SKM-1 (cell line): Measurements from ENCODE around the gene ROR2.
"Not testable (repeated sequence)": the region's sequence is repeated elsewhere in the genome, so short reads cannot be mapped to it uniquely, and the experiment has no call there.

Experiments
- DNase-seq: peaks from one replicate; lab custom pipeline; 2025; ENCODE audit not compliant: unreplicated experiment; lab: John Stamatoyannopoulos, UW

The ROR2 gene

DNA sequence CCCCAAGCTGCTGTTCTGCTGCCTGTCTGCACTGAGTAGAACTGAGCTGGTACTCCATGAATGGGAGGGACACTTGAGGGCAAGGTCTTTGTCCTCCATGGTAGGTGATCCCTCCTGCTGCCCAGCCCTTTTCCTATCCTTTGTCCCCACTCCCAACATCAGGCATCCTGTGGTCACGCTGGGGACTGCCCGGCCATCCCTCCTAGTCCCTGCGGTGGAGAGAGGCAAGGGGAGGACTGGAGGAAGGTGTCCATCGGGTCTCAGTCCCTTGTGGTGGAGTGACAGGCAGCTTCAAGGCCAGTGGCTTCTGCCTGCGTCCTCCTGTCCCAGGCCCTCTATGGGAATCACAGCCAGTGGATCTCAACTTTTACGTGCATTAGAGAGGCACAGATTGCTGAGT, 25.9 kb downstream of the ROR2 start:
- no peak for DNase-seq

DNA sequence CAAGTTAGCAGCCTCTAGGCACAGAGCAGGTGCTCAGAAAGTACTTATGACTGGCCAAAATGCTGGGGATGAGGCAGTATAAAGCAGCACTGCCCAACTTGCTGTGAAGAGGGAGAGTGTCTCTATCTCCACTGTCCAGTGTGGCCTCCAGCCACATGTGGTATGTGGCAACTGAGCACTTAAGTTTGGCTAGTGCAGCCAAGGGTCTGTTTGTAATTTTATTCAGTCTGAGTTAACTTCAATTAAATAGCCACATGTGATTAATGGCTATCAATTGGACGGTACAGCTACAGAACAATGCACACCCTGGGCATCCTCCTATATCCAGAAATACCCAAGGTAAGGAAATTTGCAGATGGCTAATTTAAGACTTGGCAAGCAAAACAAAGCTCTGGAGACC, 26.9 kb downstream of the ROR2 start:
- no peak for DNase-seq

DNA sequence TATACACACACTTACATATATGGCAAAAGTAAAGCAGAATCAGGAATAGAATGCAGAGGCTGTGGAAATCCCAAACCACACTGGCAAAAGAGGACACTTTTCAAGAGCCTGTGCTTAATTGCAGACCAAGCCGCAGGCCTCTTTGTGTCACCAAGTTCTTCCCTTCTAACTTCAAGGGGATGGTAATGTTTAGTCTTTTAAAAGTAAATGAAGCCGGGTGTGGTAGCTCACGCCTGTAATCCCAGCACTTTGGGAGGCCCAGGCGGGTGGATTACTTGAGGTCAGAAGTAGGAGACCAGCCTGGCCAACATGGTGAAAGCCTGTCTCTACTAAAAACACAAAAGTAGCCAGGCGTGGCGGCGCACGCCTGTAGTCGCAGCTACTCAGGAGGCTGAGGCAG, 28.7 kb downstream of the ROR2 start:
- no peak for DNase-seq

DNA sequence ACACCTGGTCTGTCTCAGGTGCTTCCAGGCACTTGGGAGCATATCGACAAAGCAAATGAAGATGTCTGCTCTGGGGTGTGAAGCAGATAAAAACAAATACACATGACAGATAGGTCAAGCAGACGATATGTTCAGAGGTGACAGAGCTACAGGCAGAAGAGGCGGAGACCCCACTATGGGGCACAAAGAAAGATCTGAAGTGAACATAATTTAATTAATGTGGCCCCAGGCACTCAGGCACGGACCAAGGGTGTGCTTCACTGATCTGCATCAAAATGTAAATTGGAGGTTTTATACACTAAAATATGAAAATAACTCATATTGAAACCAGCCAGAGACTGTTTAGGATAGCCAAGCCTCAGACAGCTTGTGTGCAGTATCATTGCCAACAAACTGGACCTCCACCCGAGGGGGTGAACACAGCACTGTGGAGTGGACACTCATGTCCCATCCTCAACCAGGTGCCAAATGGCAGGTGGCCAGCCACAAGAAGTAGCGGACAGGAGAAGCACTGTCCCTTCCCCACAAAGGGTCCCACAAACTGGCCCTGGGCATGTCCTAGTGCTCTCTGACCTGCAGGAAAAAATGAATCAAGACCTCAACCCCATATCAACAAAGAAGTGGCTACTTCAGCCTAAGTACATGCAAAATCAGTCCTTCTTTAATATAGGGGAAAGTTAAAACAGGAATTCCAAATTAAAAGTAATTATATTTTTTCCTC, 29.2 kb downstream of the ROR2 start:
- DNase-seq, result no peak

DNA sequence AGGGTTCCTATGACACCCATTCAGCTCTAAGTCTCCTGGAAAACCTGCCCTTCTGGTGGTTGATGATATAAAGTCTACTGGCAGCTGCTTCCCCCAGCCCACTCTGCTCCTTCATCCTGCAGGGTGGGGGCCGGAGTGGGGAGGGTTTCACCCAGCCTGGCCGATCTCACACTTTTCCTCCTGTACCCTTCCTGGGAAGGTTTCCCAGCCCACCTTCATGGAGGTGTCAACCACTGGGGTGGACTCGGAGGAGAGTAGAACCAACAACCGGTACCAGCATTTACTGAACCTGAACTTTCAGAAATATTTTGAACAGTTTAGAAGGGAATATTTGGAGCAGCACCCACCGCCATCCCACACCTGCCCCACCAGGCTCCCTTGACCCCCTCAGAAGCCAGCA, 30.4 kb downstream of the ROR2 start:
- DNase-seq, result no peak

DNA sequence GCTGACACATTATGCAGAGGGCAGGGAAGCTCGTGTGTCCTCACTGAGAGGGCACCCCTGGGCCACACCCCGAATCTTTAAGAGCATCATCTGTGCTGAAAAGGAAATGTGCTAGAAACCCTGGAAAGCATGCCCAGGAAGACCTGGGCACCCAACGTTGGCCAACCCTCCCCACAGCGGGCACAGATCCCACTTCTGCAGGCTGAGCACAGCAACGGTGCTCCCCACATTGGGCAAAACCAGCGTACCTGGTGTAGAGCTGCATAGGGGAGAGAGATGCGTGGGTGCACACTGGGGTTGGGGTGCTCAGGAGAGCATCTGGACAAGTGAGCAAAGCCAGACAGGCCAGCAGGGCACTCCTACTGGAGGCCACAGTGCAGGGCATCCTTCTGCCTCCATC, 32.6 kb downstream of the ROR2 start:
- no peak for DNase-seq

DNA sequence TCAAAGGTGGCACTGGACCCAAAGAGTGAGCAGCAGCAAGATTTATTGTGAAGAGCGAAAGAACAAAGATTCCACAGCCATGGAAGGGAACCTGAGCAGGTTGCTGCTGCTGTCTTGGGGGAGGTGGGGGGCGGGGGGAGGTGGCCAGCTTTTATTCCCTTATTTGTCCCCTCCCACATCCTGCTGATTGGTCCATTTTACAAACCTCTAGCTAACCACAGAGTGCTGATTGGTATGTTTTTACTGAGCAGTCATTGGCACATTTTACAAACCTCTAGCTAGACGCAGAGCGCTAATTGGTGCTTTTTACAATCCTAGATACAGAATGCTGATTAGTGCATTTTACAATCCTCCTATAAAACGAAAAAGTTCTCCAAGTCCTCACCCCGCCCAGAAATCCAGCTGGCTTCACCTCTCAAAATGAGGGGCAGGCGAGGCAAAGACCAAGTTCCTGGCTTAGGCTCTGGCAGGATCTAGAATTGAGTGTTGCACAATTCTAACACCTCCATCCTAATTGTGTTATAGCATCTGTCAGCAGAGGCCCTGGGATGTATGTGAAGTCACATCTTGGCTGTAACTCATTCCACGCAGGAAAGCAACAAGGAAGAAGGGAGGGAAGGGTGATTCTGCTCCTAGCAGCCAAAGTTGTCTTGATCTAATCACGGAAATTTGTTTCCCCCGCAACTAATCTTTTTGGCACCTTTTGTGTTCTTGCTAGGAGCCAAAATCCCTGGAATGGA, 34.3 kb downstream of the ROR2 start:
- DNase-seq, result no peak

DNA sequence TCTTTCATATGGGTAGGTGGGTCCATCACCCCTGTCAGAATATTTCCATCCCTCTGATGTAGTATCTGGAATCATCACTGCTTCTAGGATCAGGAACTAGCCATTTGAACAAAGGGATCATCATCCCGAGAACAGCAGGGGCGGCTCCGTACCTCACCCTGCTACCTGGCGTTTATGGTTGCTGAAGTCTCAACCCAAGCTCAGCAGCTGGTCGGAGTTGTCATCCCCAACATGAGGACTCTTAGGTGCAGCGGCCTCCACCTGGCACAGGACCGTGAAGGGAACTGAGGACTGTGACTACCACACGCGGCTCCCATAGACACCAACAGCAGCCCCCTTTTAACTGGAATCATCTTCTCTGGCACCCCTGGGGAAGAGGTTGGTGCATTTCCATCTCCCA, 35.1 kb downstream of the ROR2 start:
- no peak for DNase-seq

DNA sequence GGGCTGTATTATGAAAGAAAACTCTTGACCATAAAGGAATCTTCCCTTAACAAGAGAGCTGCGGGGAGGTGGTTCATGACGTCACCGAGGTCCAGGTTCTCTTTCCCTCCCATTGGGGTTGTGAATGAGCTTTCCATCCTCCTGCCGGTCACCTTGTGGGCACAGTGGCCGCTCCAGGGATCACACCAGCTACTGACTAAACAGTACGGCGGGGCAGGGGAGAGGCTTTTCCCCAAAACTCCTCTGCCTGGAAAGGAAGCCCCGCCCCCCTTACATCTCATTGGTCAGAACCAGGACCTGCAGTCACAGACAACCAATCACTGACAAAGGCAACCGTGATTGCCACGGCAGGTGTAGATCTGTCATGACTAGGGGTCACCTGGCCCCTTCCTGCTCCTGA, 35.6 kb downstream of the ROR2 start:
- DNase-seq, result no peak

DNA sequence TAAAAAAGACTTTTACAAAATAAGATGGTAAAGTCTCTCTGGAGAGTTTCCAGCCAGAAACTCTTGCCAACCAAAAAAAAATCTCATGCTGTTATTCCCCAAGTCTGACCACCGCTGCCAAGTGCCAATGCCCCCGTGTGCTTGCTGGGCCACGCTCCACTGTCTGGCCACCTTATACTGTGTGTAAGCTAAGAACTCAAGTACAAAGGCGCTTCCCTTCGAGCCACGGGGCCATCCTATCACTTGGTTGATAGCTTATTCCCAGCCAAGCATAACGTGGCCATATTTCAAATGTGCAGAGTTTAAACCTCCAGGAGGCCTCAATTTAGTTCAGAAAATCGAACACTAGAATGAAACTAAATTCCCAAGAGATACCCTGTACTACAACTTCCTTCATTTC, 36.0 kb downstream of the ROR2 start:
- DNase-seq, result no peak

DNA sequence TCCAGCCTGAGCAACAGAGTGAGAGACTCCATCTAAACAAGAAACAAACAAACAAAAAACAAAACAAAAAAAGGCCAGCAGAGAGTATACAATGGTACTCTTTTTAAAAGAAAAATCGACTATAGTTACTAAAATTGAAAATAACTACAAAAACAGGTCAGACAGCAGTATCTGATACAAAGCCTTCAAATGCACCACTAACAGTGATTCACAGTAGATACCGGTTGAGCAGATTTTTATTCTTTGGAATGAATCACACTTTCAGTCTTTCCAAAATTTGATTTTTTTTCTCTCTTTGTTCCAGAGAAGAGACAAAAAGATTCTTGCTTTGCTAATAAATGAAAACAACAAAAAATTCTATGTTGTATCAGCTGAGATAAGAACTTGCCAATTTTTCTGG, 36.9 kb downstream of the ROR2 start:
- DNase-seq, result no peak

DNA sequence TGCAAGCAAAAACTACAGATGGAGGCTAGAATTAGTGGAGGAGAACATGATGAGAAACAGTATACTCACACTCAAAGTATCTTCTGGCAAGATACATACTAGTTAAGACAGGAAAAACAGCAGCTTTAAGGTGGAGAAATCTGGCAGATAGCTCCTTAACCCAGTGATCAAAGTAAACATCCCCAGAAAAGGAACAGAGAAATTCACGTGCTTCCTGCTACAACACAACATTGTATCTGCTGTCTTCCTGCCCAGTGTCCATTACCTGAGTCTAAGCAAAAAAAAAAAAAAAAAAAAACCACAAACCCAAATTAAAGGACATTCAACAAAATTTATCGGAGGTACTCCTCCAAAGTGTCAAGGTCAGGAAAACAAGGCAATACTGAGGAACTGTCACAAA, 38.4 kb downstream of the ROR2 start:
- DNase-seq, result no peak

DNA sequence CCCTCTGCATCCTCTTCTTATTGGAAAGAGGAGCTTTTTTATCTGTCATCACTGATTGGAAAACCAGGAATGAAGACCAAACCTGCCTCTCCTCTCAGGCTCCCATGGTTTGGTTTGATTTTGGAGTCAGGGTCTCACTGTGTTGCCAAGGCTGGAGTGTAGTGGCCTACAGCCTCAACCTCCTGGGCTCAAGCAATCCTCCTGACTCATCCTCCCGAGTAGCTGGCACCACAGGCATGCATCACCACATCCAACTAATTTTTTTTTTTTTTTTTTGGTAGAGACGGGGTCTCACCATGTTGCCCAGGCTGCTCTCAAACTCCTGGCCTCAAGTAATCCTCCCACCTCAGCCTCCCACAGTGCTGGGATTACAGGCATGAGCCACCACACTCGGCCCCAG, 40.8 kb downstream of the ROR2 start:
- not testable (repeated sequence) for DNase-seq

DNA sequence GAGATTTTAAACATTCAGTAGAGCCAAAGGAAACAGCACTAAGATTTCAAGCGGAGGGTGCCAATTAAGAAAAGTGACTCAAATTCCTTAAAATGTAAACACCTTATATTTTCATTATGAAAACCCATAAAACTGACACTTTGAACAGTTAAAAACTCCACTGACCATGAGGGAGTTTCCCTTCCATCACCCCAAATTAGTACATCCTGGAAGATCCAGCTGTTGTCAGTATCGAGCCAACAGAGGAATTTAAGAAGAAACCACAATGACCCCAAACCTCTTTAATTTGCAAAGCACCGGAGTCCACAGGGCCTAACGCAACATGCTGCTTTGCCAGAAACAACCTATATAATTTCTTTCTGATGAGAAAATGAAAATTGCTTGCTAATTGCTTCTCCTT, 41.3 kb downstream of the ROR2 start:
- no peak for DNase-seq

DNA sequence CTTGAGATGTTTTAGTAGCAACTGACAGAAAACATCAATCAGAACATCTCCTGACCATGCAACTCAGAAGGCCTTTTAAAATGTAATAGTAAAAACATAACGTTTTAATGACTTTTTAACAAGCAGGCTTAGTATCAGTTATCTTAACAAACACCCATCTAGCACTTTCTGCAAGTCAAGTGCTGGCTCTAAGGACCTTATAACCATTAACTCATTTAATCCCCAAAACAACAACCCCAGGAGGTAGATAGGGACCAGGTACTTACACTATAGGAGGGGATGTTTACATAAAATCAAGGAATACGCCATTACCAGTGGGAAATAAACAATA, 41.8 kb downstream of the ROR2 start:
- DNase-seq, result no peak

DNA sequence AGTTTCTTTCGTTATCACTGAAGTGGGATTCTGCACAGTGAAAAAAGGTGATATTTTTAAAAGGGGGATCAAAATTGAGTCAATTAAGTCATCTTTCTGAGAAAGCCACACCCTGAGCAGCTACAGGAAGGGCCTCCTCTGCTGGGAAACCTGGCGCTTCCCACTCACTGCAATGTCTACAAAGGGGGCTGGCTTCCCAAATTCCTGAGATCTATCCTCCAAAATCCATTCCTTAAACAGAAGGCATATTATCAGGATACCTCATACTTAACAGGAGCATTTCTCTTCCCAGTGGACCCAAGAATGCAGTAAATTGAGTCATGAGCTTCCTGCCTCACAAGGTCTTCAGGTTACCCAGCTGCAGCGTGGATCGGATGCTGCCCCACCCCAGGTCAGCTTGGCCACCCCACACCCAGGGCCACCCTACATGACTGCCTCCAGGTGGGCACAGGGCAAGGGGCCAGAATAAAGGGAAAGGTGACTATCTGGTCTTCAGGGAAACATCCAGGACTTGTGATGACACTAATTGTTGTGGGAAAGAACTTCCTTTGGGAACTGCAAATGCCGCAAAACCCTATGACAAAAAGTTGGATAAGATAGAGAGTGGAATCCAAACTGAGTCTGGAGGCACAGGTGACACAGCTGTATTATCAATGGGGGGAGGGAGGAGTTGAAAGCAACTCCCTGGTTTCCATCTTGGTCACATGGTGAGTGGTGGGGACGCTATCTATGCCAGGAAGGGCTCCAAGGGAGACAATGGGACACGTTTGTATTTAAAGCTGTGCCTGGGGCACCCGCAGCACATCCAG, 42.3 kb downstream of the ROR2 start:
- DNase-seq, result no peak

DNA sequence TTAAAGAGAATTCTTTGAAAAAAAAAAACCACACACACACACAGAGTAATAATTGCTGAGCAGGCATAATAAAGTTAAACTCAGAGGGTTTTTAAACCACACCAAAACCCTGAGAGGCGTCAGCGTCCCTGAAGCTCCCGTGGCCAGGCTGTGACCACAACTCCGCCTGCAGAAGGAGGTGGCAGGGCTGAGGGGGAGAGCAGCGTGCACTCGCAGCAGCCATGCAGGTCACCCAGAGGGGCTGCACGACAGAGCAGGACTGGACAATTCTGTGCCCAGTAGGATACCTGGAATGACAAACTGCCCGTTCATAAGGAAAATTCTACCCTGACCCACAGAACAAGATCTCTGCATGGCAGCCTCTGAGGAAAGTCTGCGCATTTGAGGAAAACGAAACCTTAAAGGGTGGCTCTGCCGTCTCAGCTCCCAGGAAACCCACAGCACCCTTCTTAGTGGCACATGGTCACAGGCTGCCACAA, 44.0 kb downstream of the ROR2 start:
- DNase-seq, result peak; percentile 12

DNA sequence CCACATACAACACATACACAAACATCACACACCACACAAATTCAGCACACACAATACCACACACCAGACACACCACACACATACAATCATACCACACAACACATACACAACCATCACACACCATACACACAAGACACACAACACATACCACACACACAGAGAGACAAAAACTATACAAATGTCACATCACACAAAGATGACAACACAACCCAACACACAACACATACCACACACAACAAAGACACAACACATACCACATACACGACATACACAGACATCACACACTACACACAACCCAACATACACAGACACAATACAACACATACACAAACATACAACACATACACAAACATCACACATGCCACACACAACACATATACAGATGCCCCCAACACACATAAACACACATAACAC, 44.8 kb downstream of the ROR2 start:
- DNase-seq, result no peak

DNA sequence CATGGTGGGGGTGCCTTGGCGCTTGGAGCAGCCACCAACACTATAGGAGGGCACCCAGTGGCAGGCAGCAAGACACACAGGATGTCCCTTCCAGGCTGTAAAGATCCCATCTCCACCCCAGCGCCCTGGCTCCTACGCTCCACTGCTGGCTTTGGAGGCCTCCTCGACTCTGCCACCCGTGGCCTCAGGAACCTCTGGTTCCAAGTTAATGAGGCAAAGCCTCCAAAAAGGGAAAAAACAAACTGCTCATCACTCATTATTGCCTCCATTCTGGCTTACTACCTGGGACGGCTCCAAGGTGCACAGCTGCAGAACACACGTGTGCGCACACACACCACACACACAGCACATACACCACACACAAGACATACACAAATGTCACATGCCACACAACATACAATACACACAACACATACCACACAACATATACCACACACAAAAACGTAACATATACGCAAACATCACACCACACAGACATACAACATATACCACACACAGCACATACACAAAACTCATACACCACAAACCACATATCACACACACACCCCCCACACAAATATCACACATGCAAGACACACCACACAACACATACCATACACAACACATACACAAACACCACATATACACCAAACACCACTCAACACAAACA, 45.3 kb downstream of the ROR2 start:
- no peak for DNase-seq

DNA sequence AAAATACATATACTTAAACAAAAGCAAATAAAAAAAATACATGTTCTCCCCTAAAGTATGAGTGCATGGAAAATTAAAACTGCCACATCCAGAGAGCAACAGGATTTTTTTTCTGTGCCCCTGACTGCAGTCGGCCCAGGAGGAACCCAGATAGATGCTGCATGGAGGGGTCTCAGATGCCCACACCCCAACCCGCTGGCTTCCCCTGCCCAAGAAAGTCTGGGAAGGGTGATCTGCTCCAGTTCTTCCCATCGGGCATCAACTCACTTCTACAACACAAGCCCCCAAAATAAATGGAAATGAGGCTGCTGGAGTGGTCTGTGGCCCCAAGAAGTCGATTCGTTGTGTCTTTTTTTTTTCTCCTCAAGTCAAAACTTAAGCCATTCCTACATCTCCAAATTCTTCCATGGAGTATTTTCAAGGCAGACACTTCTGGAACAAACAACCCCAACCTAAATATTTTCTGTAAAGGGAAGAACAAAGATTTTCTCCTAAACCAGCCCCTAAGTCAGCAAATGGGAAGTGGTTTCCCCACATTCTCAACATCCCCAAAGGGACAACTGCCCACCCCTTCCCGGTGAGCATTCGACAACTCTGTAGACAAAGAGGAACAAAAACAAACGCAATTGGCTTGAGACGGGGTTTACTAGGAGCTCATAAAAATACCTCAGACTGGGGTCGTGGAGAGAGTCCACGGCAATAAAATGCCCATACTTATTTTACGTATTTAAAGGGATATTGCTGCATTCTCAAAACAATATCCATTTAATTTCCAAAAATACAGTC, 46.7 kb downstream of the ROR2 start:
- peak; percentile 16 for DNase-seq
